IMR-90 (cell line): ENCODE results near the gene PPP1CA. TPM values are rescaled to one million over a fixed set of nuclear protein-coding genes. Genes with fewer than 3 reads are reported as not detected.

Experiments used
- ATAC-seq: fragments of 200-7000 bp; cut with Tn5 transposase; 2 replicates; pipeline ENCODE4 v1.9.1; 2020; ENCODE audit warnings: low read depth, mild to moderate bottlenecking, moderate library complexity
- BruUV-seq: library from RNA; stranded (reverse); fragments of 400-500 nt; replicated peaks from 2 replicates; lab custom pipeline; 2021; lab: Mats Ljungman, UMichigan
- CTCF ChIA-PET: fragments of 300-600 bp; formaldehyde crosslinking; extraction: SDS; loops from one replicate; lab custom pipeline; 2021; ENCODE audit warnings: antibody characterized with exemption; lab: Yijun Ruan, JAX
- POLR2A ChIA-PET: fragments of 300-600 bp; sonication (Branson Sonifier 250); formaldehyde crosslinking; loops from one replicate; lab custom pipeline; 2022; ENCODE audit warnings: antibody characterized with exemption; ENCODE audit not compliant: unreplicated experiment; lab: Charles Lee
- DNase-seq: peaks from one replicate; pipeline ENCODE4 v3.0.0; 2013
- H2AFZ ChIP-seq: replicated peaks from 2 replicates; pipeline ENCODE3; 2013; ENCODE audit warnings: low read length, mild to moderate bottlenecking; ENCODE audit not compliant: poor library complexity
- H2AK5ac ChIP-seq: 2 replicates; pipeline ENCODE4 v1.6.1; 2013; ENCODE audit warnings: low read depth, low read length, inconsistent platforms
- H2AK9ac ChIP-seq: replicated peaks from 2 replicates; pipeline ENCODE3; 2013; ENCODE audit warnings: mild to moderate bottlenecking, low read depth, low read length, moderate library complexity; ENCODE audit not compliant: poor library complexity
- H2BK120ac ChIP-seq: 2 replicates; pipeline ENCODE4 v1.6.1; 2013; ENCODE audit warnings: low read depth, low read length, inconsistent platforms
- H2BK15ac ChIP-seq: 3 replicates; pipeline ENCODE4 v1.6.1; 2013; ENCODE audit warnings: low read depth, low read length, inconsistent platforms
- H2BK20ac ChIP-seq: 2 replicates; pipeline ENCODE4 v1.6.1; 2013; ENCODE audit warnings: low read depth, mild to moderate bottlenecking, inconsistent platforms, low read length, moderate library complexity
- H2BK5ac ChIP-seq: 2 replicates; pipeline ENCODE4 v1.6.1; 2013; ENCODE audit warnings: mild to moderate bottlenecking, low read depth, low read length, inconsistent platforms; ENCODE audit not compliant: poor library complexity, severe bottlenecking
- H3K14ac ChIP-seq: replicated peaks from 2 replicates; pipeline ENCODE4 v1.6.1; 2013; ENCODE audit warnings: low read depth, low read length, inconsistent platforms
- H3K18ac ChIP-seq: 2 replicates; pipeline ENCODE4 v1.6.1; 2013; ENCODE audit warnings: low read depth, low read length, control low read depth
- H3K23ac ChIP-seq: 2 replicates; pipeline ENCODE4 v1.6.1; 2013; ENCODE audit warnings: low read depth, low read length, inconsistent platforms
- H3K27ac ChIP-seq: 2 replicates; pipeline ENCODE4 v1.5.1; 2013; ENCODE audit warnings: mild to moderate bottlenecking, control low read depth, low read length; ENCODE audit not compliant: insufficient read depth
- H3K27me3 ChIP-seq: 2 replicates; pipeline ENCODE4 v1.6.1; 2013; ENCODE audit warnings: low read length; ENCODE audit not compliant: control insufficient read depth, insufficient read depth
- H3K36me3 ChIP-seq: 2 replicates; pipeline ENCODE4 v1.6.1; 2013; ENCODE audit warnings: low read length, mixed read lengths; ENCODE audit not compliant: control insufficient read depth, insufficient read depth
- H3K4ac ChIP-seq: 2 replicates; pipeline ENCODE4 v1.6.1; 2013; ENCODE audit warnings: low read depth, low read length, inconsistent platforms
- H3K4me1 ChIP-seq: 2 replicates; pipeline ENCODE4 v1.6.1; 2013; ENCODE audit warnings: low read length, mixed read lengths; ENCODE audit not compliant: control insufficient read depth, insufficient read depth
- H3K4me2 ChIP-seq: 2 replicates; pipeline ENCODE4 v1.6.1; 2013; ENCODE audit warnings: low read depth, mild to moderate bottlenecking, control low read depth, low read length, moderate library complexity
- H3K4me3 ChIP-seq: 2 replicates; pipeline ENCODE4 v1.5.1; 2013; ENCODE audit warnings: low read depth, mild to moderate bottlenecking, control low read depth, low read length, moderate library complexity; ENCODE audit not compliant: insufficient read depth
- H3K56ac ChIP-seq: 2 replicates; pipeline ENCODE4 v1.6.1; 2013; ENCODE audit warnings: low read length, inconsistent platforms; ENCODE audit not compliant: insufficient read depth; ENCODE audit errors: extremely low read depth
- H3K79me1 ChIP-seq, 2 experiments: 2 replicates each; pipeline ENCODE4 v1.6.1; 2013; ENCODE audit warnings: low read length in 2 of 2, inconsistent platforms in 1 of 2, low read depth in 1 of 2
- H3K9ac ChIP-seq: 2 replicates; pipeline ENCODE4 v1.6.1; 2013; ENCODE audit warnings: low read depth, low read length, control low read depth
- H3K9me1 ChIP-seq: 2 replicates; pipeline ENCODE4 v1.6.1; 2013; ENCODE audit warnings: low read length, inconsistent platforms; ENCODE audit not compliant: insufficient read depth
- H3K9me3 ChIP-seq: 2 replicates; pipeline ENCODE4 v1.6.1; 2013; ENCODE audit warnings: low read length; ENCODE audit not compliant: control insufficient read depth, insufficient read depth
- H4K20me1 ChIP-seq: 2 replicates; pipeline ENCODE4 v1.6.1; 2013; ENCODE audit warnings: low read length, inconsistent platforms; ENCODE audit not compliant: insufficient read depth
- H4K5ac ChIP-seq: 2 replicates; pipeline ENCODE4 v1.6.1; 2013; ENCODE audit warnings: mild to moderate bottlenecking, low read depth, low read length, control low read depth
- H4K8ac ChIP-seq, 2 experiments: 2 replicates each; pipeline ENCODE4 v1.6.1; 2013; ENCODE audit warnings: low read depth in 2 of 2, low read length in 2 of 2, control low read depth in 1 of 2, inconsistent platforms in 1 of 2
- H4K91ac ChIP-seq: 2 replicates; pipeline ENCODE4 v1.6.1; 2013; ENCODE audit warnings: low read depth, low read length, inconsistent platforms; ENCODE audit not compliant: insufficient read depth
- CEBPB ChIP-seq: IDR thresholded peaks from 2 replicates; pipeline ENCODE4 v1.6.1; 2012; ENCODE audit warnings: low read depth, low read length, improper control_type of control experiment
- FOS ChIP-seq: fragments of 150-350 bp; IDR thresholded peaks from 2 replicates; pipeline ENCODE4 v1.6.1; 2016; ENCODE audit warnings: low read depth, low read length
- RAD21 ChIP-seq: IDR thresholded peaks from 2 replicates; pipeline ENCODE4 v1.6.1; 2012; ENCODE audit warnings: low read length, improper control_type of control experiment
- RCOR1 ChIP-seq: IDR thresholded peaks from 2 replicates; pipeline ENCODE4 v1.6.1; 2012; ENCODE audit warnings: mild to moderate bottlenecking, low read length, improper control_type of control experiment; ENCODE audit not compliant: insufficient replicate concordance
- RFX5 ChIP-seq: IDR thresholded peaks from 2 replicates; pipeline ENCODE4 v1.8.0; 2012; ENCODE audit warnings: low read depth, mild to moderate bottlenecking, low read length, moderate library complexity
- WGBS, 2 experiments: methylation state at CpG; one replicate each; pipeline versions ENCODE4 v1.1.5 to v1.1.7; 2013; ENCODE audit warnings: missing lambda C conversion rate in 2 of 2; ENCODE audit not compliant: insufficient read length in 1 of 2; ENCODE audit errors: extremely low coverage in 2 of 2; 5-methylcytosine and 5-hydroxymethylcytosine counted together
- dilution Hi-C: fragments of 300-500 bp; cut with HindIII; formaldehyde crosslinking; loops from one replicate; pipeline ENCODE4 v1.14.3; 2018; ENCODE audit warnings: low sequenced_read_pairs; ENCODE audit not compliant: unreplicated experiment
- in situ Hi-C: fragments of 300-500 bp; cut with MboI; formaldehyde crosslinking; loops from 3 replicates; pipeline ENCODE4 v1.14.3; 2019; ENCODE audit warnings: low sequenced_read_pairs, inconsistent platforms, mixed read lengths
- intact Hi-C: fragments of 100-400 bp; cut with micrococcal nuclease; formaldehyde crosslinking; loops from 2 replicates; pipeline ENCODE4 v1.10.0; 2022
- polyA plus RNA-seq, 3 experiments: library from polyadenylated mRNA; depleted of rRNA; stranded (reverse); fragments of >200 nt; gene quantifications; 2 replicates each; pipeline ENCODE4 v1.2.3, GENCODE V29; 2012; ENCODE audit warnings: low replicate concordance in 1 of 3
- total RNA-seq: library from RNA; depleted of rRNA; stranded (reverse); fragments of >200 nt; gene quantifications from 2 replicates; pipeline ENCODE4 v1.2.3, GENCODE V29; 2012

Gene PPP1CA
- total and polyA plus RNA-seq, 2 of the 4 experiments (the other 2 are of a cell fraction) = 228 to 313 TPM

DNA sequence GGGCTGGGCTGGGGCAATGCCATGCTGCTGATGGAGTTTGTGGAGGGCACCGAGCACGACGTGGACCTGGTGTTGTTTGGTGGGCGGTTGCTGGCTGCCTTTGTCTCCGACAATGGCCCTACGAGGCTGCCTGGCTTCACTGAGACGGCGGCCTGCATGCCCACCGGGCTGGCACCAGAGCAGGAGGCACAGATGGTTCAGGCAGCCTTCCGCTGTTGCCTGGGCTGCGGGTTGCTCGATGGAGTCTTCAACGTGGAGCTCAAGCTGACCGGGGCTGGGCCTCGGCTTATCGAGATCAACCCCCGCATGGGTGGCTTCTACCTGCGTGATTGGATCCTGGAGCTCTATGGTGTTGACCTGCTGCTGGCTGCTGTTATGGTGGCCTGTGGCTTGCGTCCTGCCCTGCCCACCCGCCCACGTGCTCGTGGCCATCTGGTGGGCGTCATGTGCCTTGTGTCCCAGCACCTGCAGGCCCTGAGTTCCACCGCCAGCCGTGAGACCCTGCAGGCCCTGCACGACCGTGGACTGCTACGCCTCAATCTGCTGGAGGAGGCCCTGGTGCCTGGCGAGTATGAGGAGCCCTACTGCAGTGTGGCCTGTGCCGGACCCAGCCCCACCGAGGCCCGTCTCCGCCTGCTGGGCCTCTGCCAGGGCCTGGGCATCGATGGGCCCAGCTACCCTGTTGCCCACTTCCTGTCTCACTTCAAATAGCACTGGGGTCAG is 22.4 kb upstream of the PPP1CA start:
- H3K18ac ChIP-seq = no peak overlapping the region
- ChIA-PET CTCF (no interaction called here), POLR2A (no interaction called here)
- H2BK5ac ChIP-seq = no peak overlapping the region
- no peak overlapping the region for H4K5ac ChIP-seq
- no peak overlapping the region for H2AFZ ChIP-seq
- no peaks in the 10 kb centered on the region for H3K27me3 ChIP-seq
- no peak overlapping the region for H4K91ac ChIP-seq
- H3K56ac ChIP-seq = no peak overlapping the region
- no peak overlapping the region for H3K4me2 ChIP-seq
- no peak overlapping the region for H3K27ac ChIP-seq
- H2BK120ac ChIP-seq = no peak overlapping the region
- peaks cover 5 to 13% of the 10 kb centered on the region in 2 experiments; a peak in 3 of 4 replicates for H3K79me1 ChIP-seq
- H2BK15ac ChIP-seq = no peak overlapping the region
- WGBS, 2 experiments = 77% methylated on average over 24 of the region's 34 CpGs; no CpG with 5 or more reads in 1 of the 2 experiments
- H3K4ac ChIP-seq = no peak overlapping the region
- ATAC-seq (no peak), DNase-seq (no peak)
- TF ChIP-seq RCOR1 = no peak
- no peak for TF ChIP-seq RAD21
- no peak for TF ChIP-seq RFX5
- TF ChIP-seq FOS = no peak
- TF ChIP-seq CEBPB = no peak
- no peak overlapping the region for H3K4me3 ChIP-seq
- H4K8ac ChIP-seq = no peak overlapping the region
- no peak overlapping the region; the same call in 1 of the 2 replicates for H2AK5ac ChIP-seq
- intact Hi-C loops = loop anchor here (5.0 kb wide), 1 partner anchor 58 kb away; the partner anchor contains the start of gene AIP
- no TSS peak for BruUV-seq
- H3K9me3 ChIP-seq = no peaks in the 10 kb centered on the region
- H3K4me1 ChIP-seq = peaks cover 7% of the 10 kb centered on the region
- H3K23ac ChIP-seq = no peak overlapping the region
- H3K14ac ChIP-seq = no peak overlapping the region
- no peak overlapping the region for H2AK9ac ChIP-seq
- in situ Hi-C loops = no loop called here
- dilution Hi-C loops = no loop called here
- H3K9ac ChIP-seq = no peak overlapping the region
- no peaks in the 10 kb centered on the region for H3K36me3 ChIP-seq
- no peak overlapping the region for H2BK20ac ChIP-seq
- H3K9me1 ChIP-seq = peaks cover 5% of the 10 kb centered on the region
- H4K20me1 ChIP-seq = no peaks in the 10 kb centered on the region
